Neural cell (in vitro differentiated cells): ENCODE data around the gene TOLLIP. TPM values are rescaled to one million over a fixed set of nuclear protein-coding genes. Genes with fewer than 3 reads are reported as not detected.

ENCODE experiments used
- H2AFZ ChIP-seq: fragments of 200-600, 300-800 bp; sonication (generic), shearing (Covaris generic); 2 replicates; pipeline ENCODE4 v1.6.0; 2014; ENCODE audit warnings: low read depth, mild to moderate bottlenecking, antibody characterized with exemption, low read length, moderate library complexity
- H3F3A ChIP-seq: fragments of 200-600 bp; shearing (Covaris generic); 2 replicates; pipeline ENCODE4 v1.6.1; 2016; ENCODE audit warnings: mild to moderate bottlenecking, moderate library complexity, mixed read lengths, antibody characterized with exemption, low read length; ENCODE audit not compliant: insufficient read depth, poor library complexity, severe bottlenecking
- H3K27ac ChIP-seq: fragments of 200-600, 300-800 bp; sonication (generic), shearing (Covaris generic); 2 replicates; pipeline ENCODE4 v1.5.1; 2014; ENCODE audit warnings: mild to moderate bottlenecking, low read length, moderate library complexity
- H3K27me3 ChIP-seq: fragments of 300-800, 200-600 bp; sonication (generic), shearing (Covaris generic); 2 replicates; pipeline ENCODE4 v1.6.0; 2014; ENCODE audit warnings: mild to moderate bottlenecking, low read depth, low read length, moderate library complexity; ENCODE audit not compliant: insufficient read depth
- H3K36me3 ChIP-seq: fragments of 300-800, 200-600 bp; sonication (generic), shearing (Covaris generic); 2 replicates; pipeline ENCODE4 v1.5.1; 2014; ENCODE audit warnings: mild to moderate bottlenecking, antibody characterized with exemption, low read length, moderate library complexity; ENCODE audit not compliant: insufficient read depth
- H3K4me2 ChIP-seq: fragments of 300-800, 200-600 bp; sonication (generic), shearing (Covaris generic); 2 replicates; pipeline ENCODE4 v1.6.0; 2014; ENCODE audit warnings: mild to moderate bottlenecking, low read length
- H3K4me3 ChIP-seq: fragments of 300-800, 200-600 bp; sonication (generic), shearing (Covaris generic); 2 replicates; pipeline ENCODE4 v1.5.1; 2014; ENCODE audit warnings: mild to moderate bottlenecking, low read length, moderate library complexity
- H3K79me2 ChIP-seq: fragments of 200-600 bp; shearing (Covaris generic); replicated peaks from 2 replicates; pipeline ENCODE4 v1.6.0; 2014; ENCODE audit warnings: mild to moderate bottlenecking, low read length, moderate library complexity; ENCODE audit not compliant: insufficient read depth
- H3K9ac ChIP-seq: fragments of 300-800, 200-600 bp; sonication (generic), shearing (Covaris generic); 2 replicates; pipeline ENCODE4 v1.6.1; 2016; ENCODE audit warnings: mild to moderate bottlenecking, low read length, mixed read lengths
- H3K9me2 ChIP-seq: fragments of 200-600 bp; shearing (Covaris generic); 2 replicates; pipeline ENCODE4 v1.6.1; 2016; ENCODE audit warnings: mild to moderate bottlenecking, low read length, mixed read lengths; ENCODE audit not compliant: insufficient read depth
- H3K9me3 ChIP-seq: fragments of 200-600, 300-800 bp; sonication (generic), shearing (Covaris generic); 2 replicates; pipeline ENCODE4 v1.6.1; 2016; ENCODE audit warnings: mild to moderate bottlenecking, mixed run types, low read length, moderate library complexity, mixed read lengths
- H4K20me1 ChIP-seq: fragments of 200-600 bp; shearing (Covaris generic); 2 replicates; pipeline ENCODE4 v1.6.1; 2016; ENCODE audit warnings: mild to moderate bottlenecking, mixed run types; ENCODE audit not compliant: insufficient read depth
- CTCF ChIP-seq: fragments of 450-650 bp; IDR thresholded peaks from 2 replicates; pipeline ENCODE4 v1.5.1; 2014; ENCODE audit warnings: antibody characterized with exemption, mild to moderate bottlenecking, moderate library complexity; ENCODE audit not compliant: poor library complexity, severe bottlenecking
- EP300 ChIP-seq: fragments of 450-650 bp; conservative IDR thresholded peaks from 2 replicates; pipeline ENCODE4 v1.6.1; 2014; ENCODE audit warnings: antibody characterized with exemption, mild to moderate bottlenecking, moderate library complexity; ENCODE audit not compliant: poor library complexity, severe bottlenecking
- EZH2 ChIP-seq: fragments of 200-600, 300-800 bp; shearing (Covaris generic), sonication (generic); IDR thresholded peaks from 2 replicates; pipeline ENCODE4 v1.6.1; 2014; ENCODE audit warnings: antibody characterized with exemption, low read length, borderline replicate concordance, mild to moderate bottlenecking; ENCODE audit not compliant: insufficient read depth, poor library complexity, severe bottlenecking
- MXI1 ChIP-seq: fragments of 450-650 bp; conservative IDR thresholded peaks from 2 replicates; pipeline ENCODE4 v1.6.1; 2014; ENCODE audit warnings: antibody characterized with exemption, mild to moderate bottlenecking; ENCODE audit not compliant: poor library complexity, severe bottlenecking
- POLR2AphosphoS5 ChIP-seq: IDR thresholded peaks from 2 replicates; pipeline ENCODE4 v1.6.1; 2012
- RAD21 ChIP-seq: fragments of 450-650 bp; conservative IDR thresholded peaks from 2 replicates; pipeline ENCODE4 v1.6.1; 2014; ENCODE audit warnings: antibody characterized with exemption, mild to moderate bottlenecking, moderate library complexity
- REST ChIP-seq: IDR thresholded peaks from 2 replicates; pipeline ENCODE4 v1.6.1; 2012; ENCODE audit warnings: borderline replicate concordance
- SMC3 ChIP-seq: fragments of 450-650 bp; conservative IDR thresholded peaks from 2 replicates; pipeline ENCODE4 v1.6.1; 2014; ENCODE audit warnings: antibody characterized with exemption, mild to moderate bottlenecking, moderate library complexity; ENCODE audit not compliant: poor library complexity
- TAF1 ChIP-seq: IDR thresholded peaks from 2 replicates; pipeline ENCODE4 v1.6.1; 2012; ENCODE audit warnings: low read depth
- polyA plus RNA-seq: library from polyadenylated mRNA; depleted of rRNA; stranded (reverse); fragments of >200 nt; gene quantifications from 2 replicates; pipeline ENCODE4 v1.2.3, GENCODE V29; 2014

The TOLLIP gene
- polyA plus RNA-seq, 1 donor from 2014 or later, result 24.1 TPM

GRCh38 chr11:1327064-1327460, 17.6 kb upstream of the TOLLIP start:
- Histone ChIP-seq H3K27ac (no peak overlapping the region), H3K79me2 (no peaks in the 10 kb centered on the region), H3K9me3 (peaks cover 14% of the 10 kb centered on the region), H3K36me3 (no peaks in the 10 kb centered on the region), H2AFZ (no peak overlapping the region), H3F3A (no peaks in the 10 kb centered on the region), H3K4me2 (no peak overlapping the region), H4K20me1 (no peaks in the 10 kb centered on the region), H3K9me2 (no peaks in the 10 kb centered on the region), H3K4me3 (no peak overlapping the region), H3K9ac (no peak overlapping the region), H3K27me3 (no peaks in the 10 kb centered on the region)
- TF ChIP-seq CTCF (no peak), MXI1 (no peak), EP300 (no peak), RAD21 (no peak), SMC3 (no peak), REST (no peak), POLR2AphosphoS5 (no peak), TAF1 (no peak), EZH2 (no peak)

GRCh38 chr11:1326435-1327063, 17.1 kb upstream of the TOLLIP start:
- H3K4me2 ChIP-seq, result no peak overlapping the region
- H2AFZ ChIP-seq, result no peak overlapping the region
- peaks cover 14% of the 10 kb centered on the region for H3K9me3 ChIP-seq
- H3K27ac ChIP-seq, result no peak overlapping the region
- no peaks in the 10 kb centered on the region for H3K9me2 ChIP-seq
- H3K9ac ChIP-seq, result no peak overlapping the region
- no peaks in the 10 kb centered on the region for H3K79me2 ChIP-seq
- H3F3A ChIP-seq, result no peaks in the 10 kb centered on the region
- H3K4me3 ChIP-seq, result no peak overlapping the region
- H3K27me3 ChIP-seq, result no peaks in the 10 kb centered on the region
- no peak for TF ChIP-seq RAD21
- TF ChIP-seq REST, result no peak
- no peak for TF ChIP-seq TAF1
- TF ChIP-seq MXI1, result no peak
- no peak for TF ChIP-seq CTCF
- no peak for TF ChIP-seq POLR2AphosphoS5
- TF ChIP-seq SMC3, result no peak
- no peak for TF ChIP-seq EP300
- TF ChIP-seq EZH2, result no peak
- H3K36me3 ChIP-seq, result no peaks in the 10 kb centered on the region
- H4K20me1 ChIP-seq, result no peaks in the 10 kb centered on the region
